ENCODE measurements around the gene TMPRSS4. TPM values are rescaled to one million over a fixed set of nuclear protein-coding genes. Genes with fewer than 3 reads are reported as not detected.

The TMPRSS4 gene
- total and polyA plus RNA-seq, 4 donors: 0.08 to 0.33 (median 0.24) TPM; not detected in 1

DNA sequence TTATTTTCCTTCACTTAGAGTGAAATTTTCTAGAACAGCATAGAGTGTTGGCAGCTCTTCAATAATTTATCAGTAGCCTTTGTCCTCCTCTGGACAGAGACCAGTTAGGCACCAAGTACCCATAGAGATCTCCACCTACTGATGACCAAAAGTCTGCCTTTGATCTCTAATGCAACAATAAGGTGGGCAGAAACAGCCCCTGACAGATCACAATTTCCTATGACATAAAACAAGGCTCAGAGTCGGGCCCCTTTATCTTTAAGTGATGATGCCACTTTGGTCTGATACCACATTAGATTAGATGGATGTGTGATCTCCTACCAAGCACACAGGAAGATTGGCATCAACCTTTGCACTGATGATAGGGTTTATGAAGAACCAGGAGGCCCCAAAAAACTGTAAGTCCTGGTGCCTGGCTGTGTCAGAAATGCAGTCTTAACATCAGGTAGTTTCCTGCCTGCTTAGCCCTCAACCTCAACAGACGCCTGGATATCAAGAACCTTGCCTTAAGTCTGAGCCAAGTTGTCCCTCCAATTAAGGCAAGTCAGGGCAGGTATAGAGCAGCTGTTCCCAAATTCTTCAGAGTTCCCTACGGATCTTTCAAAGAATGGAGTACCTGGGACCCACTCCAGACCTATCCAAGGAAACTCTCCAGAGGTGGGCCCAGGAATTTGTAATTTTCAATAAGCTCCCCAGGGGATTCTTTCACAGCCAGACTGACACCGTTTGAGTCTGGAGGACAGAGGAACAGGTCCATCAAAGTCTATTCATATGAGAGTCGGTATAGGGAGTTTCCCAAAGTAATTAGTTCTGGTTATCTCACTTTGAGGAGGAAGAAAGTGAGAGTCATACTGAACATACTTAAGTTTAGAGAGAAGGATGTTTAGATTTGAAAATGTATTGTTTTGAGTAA lies 30.6 kb upstream of the TMPRSS4 start:
- Histone ChIP-seq H3K4me3 (ENCODE audit: low read depth in 1 of 3, low read length in 3 of 3) (no peak overlapping the region), H3K27me3 (ENCODE audit: control insufficient read depth in 4 of 4, insufficient read depth in 4 of 4, low read length in 3 of 4) (no peaks in the 10 kb centered on the region), H3K4me1 (ENCODE audit: control insufficient read depth in 4 of 4, insufficient read depth in 4 of 4, low read length in 3 of 4) (peaks cover 0 to 6% (median 1%) of the 10 kb centered on the region in 4 donors), H3K9me3 (ENCODE audit: control insufficient read depth in 4 of 4, low read length in 3 of 4) (no peaks in the 10 kb centered on the region), H3K9ac (ENCODE audit: low read depth in 1 of 2, low read length in 2 of 2) (no peak overlapping the region), H3K27ac (ENCODE audit: low read depth in 1 of 2, low read length in 2 of 2) (no peak overlapping the region), H3K36me3 (ENCODE audit: control insufficient read depth in 4 of 4, insufficient read depth in 3 of 4, low read depth in 1 of 4, low read length in 3 of 4) (no peaks in the 10 kb centered on the region)
- peak; percentile 30 to 35 for TF ChIP-seq HNF4A (conservative IDR thresholded peaks at IDR 0.05)
- TF ChIP-seq, protein P1, sequence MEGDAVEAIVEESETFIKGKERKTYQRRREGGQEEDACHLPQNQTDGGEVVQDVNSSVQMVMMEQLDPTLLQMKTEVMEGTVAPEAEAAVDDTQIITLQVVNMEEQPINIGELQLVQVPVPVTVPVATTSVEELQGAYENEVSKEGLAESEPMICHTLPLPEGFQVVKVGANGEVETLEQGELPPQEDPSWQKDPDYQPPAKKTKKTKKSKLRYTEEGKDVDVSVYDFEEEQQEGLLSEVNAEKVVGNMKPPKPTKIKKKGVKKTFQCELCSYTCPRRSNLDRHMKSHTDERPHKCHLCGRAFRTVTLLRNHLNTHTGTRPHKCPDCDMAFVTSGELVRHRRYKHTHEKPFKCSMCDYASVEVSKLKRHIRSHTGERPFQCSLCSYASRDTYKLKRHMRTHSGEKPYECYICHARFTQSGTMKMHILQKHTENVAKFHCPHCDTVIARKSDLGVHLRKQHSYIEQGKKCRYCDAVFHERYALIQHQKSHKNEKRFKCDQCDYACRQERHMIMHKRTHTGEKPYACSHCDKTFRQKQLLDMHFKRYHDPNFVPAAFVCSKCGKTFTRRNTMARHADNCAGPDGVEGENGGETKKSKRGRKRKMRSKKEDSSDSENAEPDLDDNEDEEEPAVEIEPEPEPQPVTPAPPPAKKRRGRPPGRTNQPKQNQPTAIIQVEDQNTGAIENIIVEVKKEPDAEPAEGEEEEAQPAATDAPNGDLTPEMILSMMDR (IDR thresholded peaks at IDR 0.05; ENCODE audit: low read depth, low read length, missing input control): no peak
- WGBS: 66% methylated on average over 5 of the region's 5 CpGs
- no peak for DNase-seq (ENCODE audit: low spot score)

DNA sequence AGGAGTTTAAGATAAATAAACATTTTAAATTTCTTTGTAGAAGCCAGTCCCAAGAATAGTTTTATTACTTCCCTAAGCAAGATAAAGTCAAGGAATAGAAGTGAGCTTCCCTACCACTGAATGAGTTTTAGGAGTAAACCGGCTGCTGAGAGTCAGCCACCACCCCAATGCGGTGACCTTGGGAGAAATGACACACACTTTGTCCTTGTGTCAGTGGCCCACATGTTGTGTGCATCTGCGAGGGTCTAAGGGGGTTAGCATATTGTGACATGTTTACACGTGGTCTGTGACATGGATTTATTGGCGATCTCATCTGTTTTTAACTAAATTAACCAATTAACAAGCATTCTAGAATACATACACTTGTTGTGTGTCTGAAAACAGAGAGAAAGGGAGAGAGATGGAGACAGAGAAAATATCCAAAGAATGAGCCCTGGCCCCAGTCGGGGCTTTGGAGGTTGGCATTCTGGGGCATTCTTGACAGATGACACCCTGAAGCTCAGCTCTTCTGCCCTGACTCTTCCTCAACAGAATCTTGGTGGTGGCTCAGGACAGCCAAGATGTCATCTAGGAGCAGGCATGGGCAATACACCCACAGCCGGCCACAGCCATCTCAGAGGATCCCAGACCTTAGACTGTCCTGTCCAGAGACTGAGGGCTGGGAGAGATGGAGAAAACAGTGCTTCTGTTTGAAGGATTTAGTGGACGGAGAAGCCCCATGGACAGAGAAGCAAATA lies 29.7 kb upstream of the TMPRSS4 start:
- H3K4me3 ChIP-seq (ENCODE audit: low read depth in 1 of 3, low read length in 3 of 3): no peak overlapping the region
- H3K36me3 ChIP-seq (ENCODE audit: control insufficient read depth in 4 of 4, insufficient read depth in 3 of 4, low read depth in 1 of 4, low read length in 3 of 4): no peaks in the 10 kb centered on the region
- TF ChIP-seq TAF1 (conservative IDR thresholded peaks at IDR 0.05) (no peak), RAD21 (IDR thresholded peaks at IDR 0.05) (no peak), GABPA (IDR thresholded peaks at IDR 0.05 in 1 of 2, conservative IDR thresholded peaks at IDR 0.05 in 1 of 2) (no peak), SP1 (IDR thresholded peaks at IDR 0.05) (no peak), FOXA1 (IDR thresholded peaks at IDR 0.05) (no peak), JUND (IDR thresholded peaks at IDR 0.05) (no peak), FOXA2 (IDR thresholded peaks at IDR 0.05) (no peak), YY1 (IDR thresholded peaks at IDR 0.05) (no peak), HNF4A (conservative IDR thresholded peaks at IDR 0.05) (no peak), NR2F2 (IDR thresholded peaks at IDR 0.05) (no peak), EGR1 (IDR thresholded peaks at IDR 0.05; ENCODE audit: low read depth in 2 of 2) (no peak), RXRA (IDR thresholded peaks at IDR 0.05) (no peak), HNF4G (IDR thresholded peaks at IDR 0.05) (no peak)
- TF ChIP-seq, protein P1 (IDR thresholded peaks at IDR 0.05; ENCODE audit: low read depth, low read length, missing input control): no peak
- TF ChIP-seq, protein P2, sequence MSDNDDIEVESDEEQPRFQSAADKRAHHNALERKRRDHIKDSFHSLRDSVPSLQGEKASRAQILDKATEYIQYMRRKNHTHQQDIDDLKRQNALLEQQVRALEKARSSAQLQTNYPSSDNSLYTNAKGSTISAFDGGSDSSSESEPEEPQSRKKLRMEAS (IDR thresholded peaks at IDR 0.05): no peak
- TF ChIP-seq, protein P3, sequence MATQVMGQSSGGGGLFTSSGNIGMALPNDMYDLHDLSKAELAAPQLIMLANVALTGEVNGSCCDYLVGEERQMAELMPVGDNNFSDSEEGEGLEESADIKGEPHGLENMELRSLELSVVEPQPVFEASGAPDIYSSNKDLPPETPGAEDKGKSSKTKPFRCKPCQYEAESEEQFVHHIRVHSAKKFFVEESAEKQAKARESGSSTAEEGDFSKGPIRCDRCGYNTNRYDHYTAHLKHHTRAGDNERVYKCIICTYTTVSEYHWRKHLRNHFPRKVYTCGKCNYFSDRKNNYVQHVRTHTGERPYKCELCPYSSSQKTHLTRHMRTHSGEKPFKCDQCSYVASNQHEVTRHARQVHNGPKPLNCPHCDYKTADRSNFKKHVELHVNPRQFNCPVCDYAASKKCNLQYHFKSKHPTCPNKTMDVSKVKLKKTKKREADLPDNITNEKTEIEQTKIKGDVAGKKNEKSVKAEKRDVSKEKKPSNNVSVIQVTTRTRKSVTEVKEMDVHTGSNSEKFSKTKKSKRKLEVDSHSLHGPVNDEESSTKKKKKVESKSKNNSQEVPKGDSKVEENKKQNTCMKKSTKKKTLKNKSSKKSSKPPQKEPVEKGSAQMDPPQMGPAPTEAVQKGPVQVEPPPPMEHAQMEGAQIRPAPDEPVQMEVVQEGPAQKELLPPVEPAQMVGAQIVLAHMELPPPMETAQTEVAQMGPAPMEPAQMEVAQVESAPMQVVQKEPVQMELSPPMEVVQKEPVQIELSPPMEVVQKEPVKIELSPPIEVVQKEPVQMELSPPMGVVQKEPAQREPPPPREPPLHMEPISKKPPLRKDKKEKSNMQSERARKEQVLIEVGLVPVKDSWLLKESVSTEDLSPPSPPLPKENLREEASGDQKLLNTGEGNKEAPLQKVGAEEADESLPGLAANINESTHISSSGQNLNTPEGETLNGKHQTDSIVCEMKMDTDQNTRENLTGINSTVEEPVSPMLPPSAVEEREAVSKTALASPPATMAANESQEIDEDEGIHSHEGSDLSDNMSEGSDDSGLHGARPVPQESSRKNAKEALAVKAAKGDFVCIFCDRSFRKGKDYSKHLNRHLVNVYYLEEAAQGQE (IDR thresholded peaks at IDR 0.05): no peak
- TF ChIP-seq, protein P4, sequence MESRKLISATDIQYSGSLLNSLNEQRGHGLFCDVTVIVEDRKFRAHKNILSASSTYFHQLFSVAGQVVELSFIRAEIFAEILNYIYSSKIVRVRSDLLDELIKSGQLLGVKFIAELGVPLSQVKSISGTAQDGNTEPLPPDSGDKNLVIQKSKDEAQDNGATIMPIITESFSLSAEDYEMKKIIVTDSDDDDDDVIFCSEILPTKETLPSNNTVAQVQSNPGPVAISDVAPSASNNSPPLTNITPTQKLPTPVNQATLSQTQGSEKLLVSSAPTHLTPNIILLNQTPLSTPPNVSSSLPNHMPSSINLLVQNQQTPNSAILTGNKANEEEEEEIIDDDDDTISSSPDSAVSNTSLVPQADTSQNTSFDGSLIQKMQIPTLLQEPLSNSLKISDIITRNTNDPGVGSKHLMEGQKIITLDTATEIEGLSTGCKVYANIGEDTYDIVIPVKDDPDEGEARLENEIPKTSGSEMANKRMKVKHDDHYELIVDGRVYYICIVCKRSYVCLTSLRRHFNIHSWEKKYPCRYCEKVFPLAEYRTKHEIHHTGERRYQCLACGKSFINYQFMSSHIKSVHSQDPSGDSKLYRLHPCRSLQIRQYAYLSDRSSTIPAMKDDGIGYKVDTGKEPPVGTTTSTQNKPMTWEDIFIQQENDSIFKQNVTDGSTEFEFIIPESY (IDR thresholded peaks at IDR 0.05): no peak
- TF ChIP-seq, protein P5, sequence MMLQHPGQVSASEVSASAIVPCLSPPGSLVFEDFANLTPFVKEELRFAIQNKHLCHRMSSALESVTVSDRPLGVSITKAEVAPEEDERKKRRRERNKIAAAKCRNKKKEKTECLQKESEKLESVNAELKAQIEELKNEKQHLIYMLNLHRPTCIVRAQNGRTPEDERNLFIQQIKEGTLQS (IDR thresholded peaks at IDR 0.05): no peak
- no peaks in the 10 kb centered on the region for H3K27me3 ChIP-seq (ENCODE audit: control insufficient read depth in 4 of 4, insufficient read depth in 4 of 4, low read length in 3 of 4)
- H3K4me1 ChIP-seq (ENCODE audit: control insufficient read depth in 4 of 4, insufficient read depth in 4 of 4, low read length in 3 of 4): peaks cover 0 to 6% (median 1%) of the 10 kb centered on the region in 4 donors
- H3K27ac ChIP-seq (ENCODE audit: low read depth in 1 of 2, low read length in 2 of 2): no peak overlapping the region
- WGBS: 85% methylated on average over 8 of the region's 8 CpGs
- H3K9me3 ChIP-seq (ENCODE audit: control insufficient read depth in 4 of 4, low read length in 3 of 4): no peaks in the 10 kb centered on the region
- no peak for DNase-seq (ENCODE audit: low spot score)
- no peak overlapping the region for H3K9ac ChIP-seq (ENCODE audit: low read depth in 1 of 2, low read length in 2 of 2)
